HUES64 (cell line): ENCODE results near the gene PRR20E.
"Not testable (repeated sequence)": the region's sequence is repeated elsewhere in the genome, so short reads cannot be mapped to it uniquely, and the experiment has no call there.

Experiments used
- H3K27ac ChIP-seq: 2 replicates; pipeline ENCODE4 v1.7.0; 2013; ENCODE audit warnings: low read depth, low read length, inconsistent platforms
- H3K27me3 ChIP-seq: 2 replicates; pipeline ENCODE4 v1.6.1; 2013; ENCODE audit warnings: mild to moderate bottlenecking, low read length; ENCODE audit not compliant: insufficient read depth
- H3K36me3 ChIP-seq: 2 replicates; pipeline ENCODE4 v1.6.1; 2013; ENCODE audit warnings: mild to moderate bottlenecking, low read length; ENCODE audit not compliant: insufficient read depth
- H3K4me1 ChIP-seq: 2 replicates; pipeline ENCODE4 v1.6.1; 2013; ENCODE audit warnings: mild to moderate bottlenecking, low read length, moderate library complexity; ENCODE audit not compliant: insufficient read depth
- H3K4me3 ChIP-seq: 2 replicates; pipeline ENCODE4 v1.5.1; 2013; ENCODE audit warnings: mild to moderate bottlenecking, low read length, moderate library complexity
- H3K9ac ChIP-seq: 2 replicates; pipeline ENCODE4 v1.6.1; 2013; ENCODE audit warnings: mild to moderate bottlenecking, low read depth, low read length
- H3K9me3 ChIP-seq: 2 replicates; pipeline ENCODE4 v1.6.1; 2013; ENCODE audit warnings: low read depth, low read length; ENCODE audit not compliant: insufficient read depth
- WGBS: fragments of 150-250, 120-280 bp; methylation state at CpG from one replicate; pipeline ENCODE4 v1.1.7; 2013; ENCODE audit warnings: missing lambda C conversion rate; 5-methylcytosine and 5-hydroxymethylcytosine counted together

Gene PRR20E

DNA sequence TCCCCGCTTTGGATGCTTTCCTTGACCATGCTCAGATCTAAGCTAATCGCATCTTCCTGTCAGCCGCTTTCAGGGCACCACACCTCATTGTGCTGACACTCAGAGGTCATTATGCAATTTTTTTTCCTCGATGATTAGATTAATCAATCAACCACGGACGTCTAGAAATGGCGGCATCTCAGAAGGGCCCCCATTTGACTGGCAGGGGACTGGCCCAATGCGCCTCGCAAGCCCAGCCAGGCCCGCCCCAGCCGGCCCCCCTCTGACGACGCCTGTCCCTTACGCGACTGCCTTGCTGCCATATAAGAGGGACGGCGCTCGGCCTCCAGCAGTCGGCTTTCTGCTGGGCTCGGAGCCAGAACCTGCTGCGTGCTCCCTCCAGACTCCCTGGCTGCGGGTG is 6.7 kb upstream of the PRR20E start, which contains the start of gene PRR20D:
PRR20D (plus strand) TSS at position 301 of the 400 bp plus-strand sequence. CDS start 387 bp downstream, outside the sequence.
- not testable (repeated sequence) for H3K9ac ChIP-seq, H3K4me3 ChIP-seq, H3K4me1 ChIP-seq, H3K36me3 ChIP-seq, H3K27ac ChIP-seq, H3K27me3 ChIP-seq, H3K9me3 ChIP-seq
- no CpG with 5 or more reads among the region's 22 CpGs for WGBS

DNA sequence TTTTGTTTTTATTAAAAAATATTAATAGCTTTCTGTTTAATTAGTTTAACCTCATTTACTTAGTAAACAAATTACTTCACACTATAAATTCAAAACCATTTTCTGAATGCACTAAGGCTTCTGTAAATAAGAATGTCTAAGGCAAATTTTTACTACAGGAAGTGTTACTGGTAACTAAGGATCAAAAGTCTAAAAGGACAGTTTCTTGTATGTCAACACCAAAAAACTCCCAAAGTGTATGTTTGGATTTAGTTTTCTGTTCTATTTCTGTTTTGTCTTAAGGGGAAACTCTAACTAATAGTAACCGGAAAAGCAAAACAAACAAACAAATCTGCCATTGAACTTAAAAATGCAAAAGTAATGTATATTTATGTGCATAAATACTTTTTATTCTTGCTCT is 24.7 kb downstream of the PRR20E start:
- H3K27me3 ChIP-seq = no peaks in the 10 kb centered on the region
- no peak overlapping the region for H3K27ac ChIP-seq
- H3K4me3 ChIP-seq = no peak overlapping the region
- no peak overlapping the region for H3K9ac ChIP-seq
- no peaks in the 10 kb centered on the region; the same call in 1 of the 2 replicates for H3K9me3 ChIP-seq
- WGBS = no CpG with 5 or more reads among the region's 1 CpG
- H3K36me3 ChIP-seq = no peaks in the 10 kb centered on the region
- no peaks in the 10 kb centered on the region for H3K4me1 ChIP-seq

DNA sequence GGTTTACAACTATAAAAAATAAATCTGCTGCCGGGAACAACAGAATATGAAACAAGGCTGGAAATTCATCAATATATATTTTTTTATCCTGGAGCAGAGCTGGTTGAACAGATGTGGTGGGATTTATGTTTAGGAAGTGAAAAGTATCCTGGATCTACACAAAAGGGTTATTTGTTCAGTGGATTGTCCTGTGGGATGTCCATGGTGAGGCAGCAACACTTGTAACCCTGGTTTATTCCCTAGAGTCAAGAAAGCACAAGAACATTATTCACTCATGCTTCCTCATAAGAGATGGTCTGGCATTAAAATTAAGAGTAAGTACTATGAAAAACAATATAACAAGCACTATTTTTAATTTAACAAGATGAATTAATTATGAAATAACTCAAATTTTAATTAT is 46.0 kb downstream of the PRR20E start:
- no peaks in the 10 kb centered on the region for H3K4me1 ChIP-seq
- no peak overlapping the region for H3K4me3 ChIP-seq
- H3K27me3 ChIP-seq = no peaks in the 10 kb centered on the region
- H3K9me3 ChIP-seq = no peaks in the 10 kb centered on the region
- H3K36me3 ChIP-seq = no peaks in the 10 kb centered on the region
- H3K9ac ChIP-seq = no peak overlapping the region
- WGBS = 100% methylated on average over 1 of the region's 1 CpG
- no peak overlapping the region for H3K27ac ChIP-seq
